HL-60 (cell line): ENCODE results near the gene TMEM52.

Experiments
- DNase-seq, 2 experiments: peaks; one replicate each; pipeline ENCODE4 v3.0.0-alpha.2; 2010 to 2020; ENCODE audit warnings: low read depth in 1 of 2, low spot score in 1 of 2
- H3K27ac ChIP-seq: fragments of 250-450 bp; sonication (Bioruptor Pico); replicated peaks from 2 replicates; pipeline ENCODE4 v1.5.1; 2020; ENCODE audit warnings: mild to moderate bottlenecking, moderate library complexity
- H3K27me3 ChIP-seq: fragments of 250-450 bp; sonication (Bioruptor Pico); 2 replicates; pipeline ENCODE4 v1.5.1; 2021; ENCODE audit warnings: mild to moderate bottlenecking, moderate library complexity; ENCODE audit not compliant: insufficient read depth, poor library complexity, severe bottlenecking
- H3K4me3 ChIP-seq: replicated peaks from 2 replicates; pipeline ENCODE4 v1.5.1; 2011; ENCODE audit warnings: mild to moderate bottlenecking, control low read depth, low read length; ENCODE audit not compliant: insufficient read depth
- CTCF ChIP-seq: IDR thresholded peaks from one replicate; pipeline ENCODE4 v1.5.1; 2011; ENCODE audit warnings: low read length, control low read depth, inconsistent platforms; ENCODE audit not compliant: insufficient read depth
- GABPA ChIP-seq: IDR thresholded peaks from 2 replicates; pipeline ENCODE4 v1.6.1; 2012; ENCODE audit warnings: low read depth
- POLR2AphosphoS5 ChIP-seq: IDR thresholded peaks from 2 replicates; pipeline ENCODE4 v1.6.1; 2012; ENCODE audit warnings: low read depth
- REST ChIP-seq: IDR thresholded peaks from 2 replicates; pipeline ENCODE4 v1.6.1; 2012; ENCODE audit warnings: low read depth; ENCODE audit not compliant: insufficient replicate concordance
- SPI1 ChIP-seq: IDR thresholded peaks from 2 replicates; pipeline ENCODE4 v1.6.1; 2012; ENCODE audit warnings: low read depth, mild to moderate bottlenecking, borderline replicate concordance

The TMEM52 gene

GRCh38 chr1:1924849-1925248 is 5.8 kb upstream of the TMEM52 start:
- H3K27ac ChIP-seq, result no peak overlapping the region
- H3K27me3 ChIP-seq, result peaks cover 7% of the 10 kb centered on the region
- no peak overlapping the region for H3K4me3 ChIP-seq
- TF ChIP-seq CTCF, result no peak
- no peak for TF ChIP-seq REST
- no peak for TF ChIP-seq POLR2AphosphoS5
- no peak for TF ChIP-seq SPI1
- no peak for TF ChIP-seq GABPA
- DNase-seq, result no peak

- TF ChIP-seq POLR2AphosphoS5 (no peak), GABPA (no peak), CTCF (no peak), SPI1 (no peak), REST (no peak)
- no peak for DNase-seq
- no peak overlapping the region for H3K4me3 ChIP-seq
- H3K27me3 ChIP-seq, result peaks cover 7% of the 10 kb centered on the region
- H3K27ac ChIP-seq, result no peak overlapping the region
Measured at GRCh38 chr1:1924386-1924785, 5.3 kb upstream of the TMEM52 start.

GRCh38 chr1:1922956-1923833 is 4.1 kb upstream of the TMEM52 start:
- H3K4me3 ChIP-seq, result no peak overlapping the region
- no peak for TF ChIP-seq CTCF
- no peak for TF ChIP-seq REST
- no peak for TF ChIP-seq SPI1
- no peak overlapping the region for H3K27ac ChIP-seq
- no peak for DNase-seq
- peaks cover 7% of the 10 kb centered on the region for H3K27me3 ChIP-seq
